Adrenal gland (tissue), 12 donors: ENCODE measurements around the gene MEX3A. TPM values are rescaled to one million over a fixed set of nuclear protein-coding genes. Genes with fewer than 3 reads are reported as not detected.

Experiments
- DNase-seq, 7 donors: peaks; one replicate each; pipeline ENCODE4 v3.0.0-alpha.2; 2019 to 2020
- H3K27ac ChIP-seq, 5 donors: fragments of 200-600 bp; sonication (generic) in 4 of 5; 1 replicate in 3 of 5; 2 replicates in 2 of 5; pipeline versions ENCODE4 v1.5.1 to v1.8.0; 2016 to 2020; ENCODE audit warnings: mild to moderate bottlenecking in 1 of 5
- H3K27me3 ChIP-seq: fragments of 200-600 bp; 2 replicates; pipeline ENCODE4 v1.8.0; 2021
- H3K36me3 ChIP-seq, 2 donors: fragments of 200-600 bp; replicated peaks in 1 of 2; 1 replicate in 1 of 2; 2 replicates in 1 of 2; pipeline versions ENCODE4 v1.5.1 to v1.8.0; 2018 to 2022
- H3K4me1 ChIP-seq, 2 donors: fragments of 200-600 bp; replicated peaks in 1 of 2; 1 replicate in 1 of 2; 2 replicates in 1 of 2; pipeline versions ENCODE4 v1.5.1 to v1.8.0; 2018 to 2021
- H3K4me3 ChIP-seq, 4 donors: fragments of 200-600 bp; sonication (generic) in 3 of 4; one replicate each; pipeline ENCODE4 v1.5.1; 2016 to 2018
- H3K9me3 ChIP-seq, 3 donors: fragments of 200-600 bp; sonication (generic) in 1 of 3; replicated peaks in 1 of 3; 1 replicate in 2 of 3; 2 replicates in 1 of 3; pipeline versions ENCODE4 v1.5.1 to v1.8.0; 2016 to 2021
- POLR2A ChIP-seq, 2 donors: fragments of 450-650 bp; IDR thresholded peaks; one replicate each; pipeline ENCODE4 v1.6.1; 2017; ENCODE audit warnings: antibody characterized with exemption in 2 of 2, mild to moderate bottlenecking in 2 of 2, moderate library complexity in 1 of 2
- WGBS, 4 donors: extraction: QIAGEN DNeasy Blood & Tissue Kit in 2 of 4; methylation state at CpG; one replicate each; pipeline versions ENCODE4 v1.1.5 to v1.1.7; 2013 to 2017; 5-methylcytosine and 5-hydroxymethylcytosine counted together
- intact Hi-C, 2 donors: fragments of 100-400 bp; cut with DNase I; formaldehyde crosslinking; loops; one replicate each; pipeline versions ENCODE4 v1.14.1 to v1.15.0; 2022 to 2023
- polyA plus RNA-seq, 3 donors: library from polyadenylated mRNA; stranded (reverse); fragments of 200-250 nt in 2 of 3; fragments of 350-450 nt in 1 of 3; fragmentation: Illumina TruSeq in 1 of 3; extraction: RNeasy Lipid Tissue Mini Kit (QIAGEN cat#74804) in 1 of 3; gene quantifications; one replicate each; pipeline ENCODE4 v1.2.3, GENCODE V29; 2013 to 2014
- total RNA-seq, 9 donors: library from RNA; depleted of rRNA in 4 of 9; stranded (reverse); fragments of >200 nt in 4 of 9; fragments of 120-200 nt in 1 of 9; fragmentation: NEBNext Ultra II Directional in 1 of 9; extraction: Animal tissue kit (Norgen Biotek cat#: 25700) in 1 of 9; gene quantifications; one replicate each; pipeline versions ENCODE4 v1.1.0 to v1.2.4, GENCODE V29; 2013 to 2023
- TF ChIP-seq, protein P1 (sequence below), 6 experiments: fragments of 450-650 bp in 4 of 6; fragments of 200-600 bp in 2 of 6; sonication (generic) in 1 of 6; IDR thresholded peaks; 1 replicate in 5 of 6; 2 replicates in 1 of 6; pipeline versions ENCODE4 v1.5.1 to v1.8.0; 2016 to 2021; ENCODE audit warnings: antibody characterized with exemption in 6 of 6, mild to moderate bottlenecking in 2 of 6, moderate library complexity in 1 of 6
- donor health status: healthy with polysubstance abuse.
- donor health status: Bipolar disorder and iron deficiency.
- donor health status: DM: yes; HTN: yes; CAD: no.
- donor health status: DM: no; HTN: no; CAD: no.
- donor health status: DM: no; HTN: no; CAD: no.
- donor health status: DM: yes; HTN: yes; CAD: no.

The MEX3A gene
- total and polyA plus RNA-seq, 12 donors: 0.09 to 2.4 (median 0.37) TPM

DNA sequence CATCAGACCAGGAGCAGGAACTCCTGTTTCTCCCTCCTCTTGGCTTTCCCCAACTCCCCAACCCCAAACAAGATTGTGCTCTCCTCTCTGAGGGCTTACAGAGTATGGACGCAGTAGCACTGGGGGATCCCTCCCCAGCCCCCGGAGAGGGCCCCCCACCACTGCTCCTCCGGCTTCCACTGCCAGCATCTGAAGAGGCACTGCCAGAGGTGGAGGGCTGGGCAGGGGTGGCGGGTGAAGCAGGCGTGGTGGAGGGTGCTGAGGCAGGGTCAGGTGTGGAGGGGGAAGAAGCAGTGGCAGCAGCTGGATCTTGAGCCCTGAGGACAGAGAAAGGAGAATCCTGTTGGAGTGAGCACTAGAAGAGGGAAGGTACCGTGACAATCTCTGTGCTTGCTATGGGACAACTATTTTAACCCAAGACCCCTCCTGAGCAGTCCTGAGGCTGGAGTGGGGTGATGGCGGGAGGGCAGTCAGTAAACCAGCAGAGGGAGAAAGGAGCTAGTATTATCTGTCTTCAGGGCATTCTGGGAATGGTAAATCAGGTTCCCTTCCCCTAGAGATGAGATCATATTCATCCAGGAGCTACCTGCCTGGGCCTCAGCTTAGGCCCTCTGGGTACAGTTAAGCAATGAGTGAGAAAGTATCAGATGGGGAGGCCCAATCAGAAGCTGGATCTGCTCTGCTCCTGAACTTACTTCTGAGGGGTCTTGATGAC lies 31.1 kb downstream of the MEX3A start:
- intact Hi-C loops: no loop called here
- Histone ChIP-seq H3K4me1 (peaks cover 0 to 18% of the 10 kb centered on the region in 2 donors), H3K9me3 (no peaks in the 10 kb centered on the region), H3K4me3 (no peak overlapping the region), H3K36me3 (peaks cover 0 to 4% of the 10 kb centered on the region in 2 donors), H3K27ac (no peak overlapping the region), H3K27me3 (no peaks in the 10 kb centered on the region)
- WGBS, 4 donors: 88 to 96% (median 93%) methylated on average over 6 to 7 of the region's 7 CpGs
- TF ChIP-seq POLR2A (IDR thresholded peaks at IDR 0.05): no peak
- TF ChIP-seq, protein P1, sequence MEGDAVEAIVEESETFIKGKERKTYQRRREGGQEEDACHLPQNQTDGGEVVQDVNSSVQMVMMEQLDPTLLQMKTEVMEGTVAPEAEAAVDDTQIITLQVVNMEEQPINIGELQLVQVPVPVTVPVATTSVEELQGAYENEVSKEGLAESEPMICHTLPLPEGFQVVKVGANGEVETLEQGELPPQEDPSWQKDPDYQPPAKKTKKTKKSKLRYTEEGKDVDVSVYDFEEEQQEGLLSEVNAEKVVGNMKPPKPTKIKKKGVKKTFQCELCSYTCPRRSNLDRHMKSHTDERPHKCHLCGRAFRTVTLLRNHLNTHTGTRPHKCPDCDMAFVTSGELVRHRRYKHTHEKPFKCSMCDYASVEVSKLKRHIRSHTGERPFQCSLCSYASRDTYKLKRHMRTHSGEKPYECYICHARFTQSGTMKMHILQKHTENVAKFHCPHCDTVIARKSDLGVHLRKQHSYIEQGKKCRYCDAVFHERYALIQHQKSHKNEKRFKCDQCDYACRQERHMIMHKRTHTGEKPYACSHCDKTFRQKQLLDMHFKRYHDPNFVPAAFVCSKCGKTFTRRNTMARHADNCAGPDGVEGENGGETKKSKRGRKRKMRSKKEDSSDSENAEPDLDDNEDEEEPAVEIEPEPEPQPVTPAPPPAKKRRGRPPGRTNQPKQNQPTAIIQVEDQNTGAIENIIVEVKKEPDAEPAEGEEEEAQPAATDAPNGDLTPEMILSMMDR (IDR thresholded peaks at IDR 0.05): no peak
- DNase-seq: no peak

DNA sequence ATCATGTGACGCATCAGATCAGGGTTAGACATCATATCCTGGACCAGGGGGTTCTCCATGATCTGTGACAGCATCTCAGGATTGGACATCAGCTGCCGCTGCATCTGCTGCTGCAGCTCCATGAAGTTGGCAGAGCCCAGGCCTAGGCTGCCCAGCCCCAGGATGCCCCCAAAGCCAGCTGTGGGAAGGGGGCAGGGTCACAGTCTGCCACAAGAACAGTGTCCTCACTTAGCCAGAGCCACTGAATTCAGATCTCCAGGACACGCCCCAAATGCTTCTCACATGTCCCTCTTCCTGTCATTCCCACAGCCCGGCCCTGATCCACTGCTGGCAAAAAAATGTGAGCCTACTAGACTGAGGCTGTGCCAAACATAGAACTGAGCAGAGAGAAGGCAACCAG lies 31.9 kb downstream of the MEX3A start:
- TF ChIP-seq, protein P1 (IDR thresholded peaks at IDR 0.05): no peak
- no peak for TF ChIP-seq POLR2A (IDR thresholded peaks at IDR 0.05)
- H3K4me1 ChIP-seq: peaks cover 0 to 10% of the 10 kb centered on the region in 2 donors
- intact Hi-C loops: no loop called here
- no peak overlapping the region for H3K27ac ChIP-seq
- H3K4me3 ChIP-seq: no peak overlapping the region
- WGBS, 4 donors: 73 to 86% (median 81%) methylated on average over 3 to 4 of the region's 4 CpGs
- DNase-seq: peak in 1 of 7 donors; percentile 12
- H3K9me3 ChIP-seq: no peaks in the 10 kb centered on the region
- peaks cover 0 to 6% of the 10 kb centered on the region in 2 donors for H3K36me3 ChIP-seq
- H3K27me3 ChIP-seq: no peaks in the 10 kb centered on the region

DNA sequence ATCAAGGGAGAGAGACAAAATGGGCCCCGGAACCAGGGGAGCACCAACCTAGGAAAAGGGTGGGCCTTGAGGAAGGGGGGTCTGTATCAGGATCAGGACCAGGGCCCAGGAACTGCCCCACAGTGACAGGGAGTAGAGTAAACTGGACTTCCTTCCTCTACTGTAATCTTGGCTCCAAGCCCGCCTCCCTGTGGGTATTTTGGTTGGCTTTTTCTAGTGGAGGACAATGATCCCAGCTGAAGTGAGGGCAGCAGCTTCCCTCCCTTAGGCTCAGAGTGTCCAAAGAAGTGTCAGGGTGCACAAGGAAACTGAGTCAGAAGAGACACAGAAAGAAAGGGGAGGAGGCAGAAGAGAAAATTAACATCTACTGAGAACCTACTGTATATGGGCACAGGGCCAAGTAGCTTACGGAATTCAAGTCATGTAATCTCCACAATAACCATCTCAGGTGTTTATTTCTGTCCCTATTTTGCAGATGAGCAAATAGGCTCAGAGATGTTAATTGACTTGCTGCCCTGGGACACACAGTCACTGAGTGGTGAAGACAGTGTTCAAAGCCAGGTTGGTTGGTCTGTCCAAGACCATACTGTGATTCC lies 33.5 kb downstream of the MEX3A start:
- DNase-seq: peak in 1 of 7 donors; percentile 16
- H3K4me1 ChIP-seq: peaks cover 0 to 6% of the 10 kb centered on the region in 2 donors
- no peak overlapping the region for H3K4me3 ChIP-seq
- H3K27ac ChIP-seq: no peak overlapping the region
- TF ChIP-seq, protein P1 (IDR thresholded peaks at IDR 0.05): no peak
- no peak for TF ChIP-seq POLR2A (IDR thresholded peaks at IDR 0.05)
- H3K36me3 ChIP-seq: peaks cover 0 to 6% of the 10 kb centered on the region in 2 donors
- no peaks in the 10 kb centered on the region for H3K27me3 ChIP-seq
- no peaks in the 10 kb centered on the region for H3K9me3 ChIP-seq
- WGBS, 4 donors: 80 to 100% (median 87%) methylated on average over 2 to 3 of the region's 3 CpGs
- intact Hi-C loops: no loop called here

DNA sequence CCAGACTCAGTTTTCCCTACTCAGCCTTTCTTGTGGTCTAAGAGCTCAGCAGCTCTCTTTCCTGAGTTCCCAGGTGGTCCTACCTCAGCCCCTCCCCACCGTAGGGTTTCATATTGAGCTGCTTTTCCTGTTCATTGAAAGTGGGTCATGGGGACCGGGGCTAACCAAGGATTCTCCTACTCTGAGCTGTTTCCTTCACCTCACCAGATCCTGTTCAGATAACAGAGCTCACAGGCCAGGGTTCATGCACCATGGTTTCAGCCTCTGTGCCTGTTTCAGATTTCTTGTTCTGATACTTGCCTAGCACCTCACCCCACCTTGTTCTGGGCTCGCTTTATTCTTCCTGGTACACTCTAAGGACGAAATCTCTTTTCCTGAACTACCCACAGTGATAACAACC lies 37.2 kb downstream of the MEX3A start:
- Histone ChIP-seq H3K36me3 (peaks cover 0 to 23% of the 10 kb centered on the region in 2 donors), H3K4me1 (no peaks in the 10 kb centered on the region), H3K4me3 (no peak overlapping the region), H3K9me3 (no peaks in the 10 kb centered on the region), H3K27me3 (no peaks in the 10 kb centered on the region), H3K27ac (no peak overlapping the region)
- intact Hi-C loops: no loop called here
- 67 to 89% (median 85%) methylated on average over 4 of the region's 4 CpGs for WGBS, 4 donors
- no peak for TF ChIP-seq POLR2A (IDR thresholded peaks at IDR 0.05)
- TF ChIP-seq, protein P1 (IDR thresholded peaks at IDR 0.05): no peak
- no peak for DNase-seq
